Measurements from ENCODE around the gene KIAA0513. TPM values are rescaled to one million over a fixed set of nuclear protein-coding genes. Genes with fewer than 3 reads are reported as not detected.

The KIAA0513 gene
- total RNA-seq, 4 donors from 2014 or later, result 14.8 to 43.4 (median 28.5) TPM

- no peaks in the 10 kb centered on the region for H3K4me1 ChIP-seq
- no peaks in the 10 kb centered on the region for H3K27me3 ChIP-seq
- no peak overlapping the region for H3K27ac ChIP-seq
- H3K9me3 ChIP-seq, result no peaks in the 10 kb centered on the region
- no peak overlapping the region for H3K4me3 ChIP-seq
- no peaks in the 10 kb centered on the region for H3K36me3 ChIP-seq
- 73 to 81% methylated on average over 5 to 9 of the region's 23 CpGs for WGBS, 2 donors (ENCODE audit: low coverage in 1 of 2)
- TF ChIP-seq CTCF (IDR thresholded peaks at IDR 0.05) (no peak), POLR2A (IDR thresholded peaks at IDR 0.05) (no peak), POLR2AphosphoS5 (IDR thresholded peaks at IDR 0.05) (no peak), EP300 (IDR thresholded peaks at IDR 0.05) (no peak)
- no peak for ATAC-seq
Observed at GRCh38 chr16:85103114-85104079, 75.8 kb downstream of the KIAA0513 start.

- TF ChIP-seq POLR2A (IDR thresholded peaks at IDR 0.05), result no peak
- no peak for TF ChIP-seq EP300 (IDR thresholded peaks at IDR 0.05)
- TF ChIP-seq CTCF (IDR thresholded peaks at IDR 0.05), result no peak
- TF ChIP-seq POLR2AphosphoS5 (IDR thresholded peaks at IDR 0.05), result no peak
- H3K9me3 ChIP-seq, result no peaks in the 10 kb centered on the region
- H3K27ac ChIP-seq, result no peak overlapping the region
- no peaks in the 10 kb centered on the region for H3K36me3 ChIP-seq
- no peaks in the 10 kb centered on the region for H3K27me3 ChIP-seq
- no peak overlapping the region for H3K4me3 ChIP-seq
- no peak for ATAC-seq
- 80 to 90% methylated on average over 4 to 5 of the region's 12 CpGs for WGBS, 2 donors (ENCODE audit: low coverage in 1 of 2)
- H3K4me1 ChIP-seq, result no peaks in the 10 kb centered on the region
Observed at GRCh38 chr16:85104147-85104546, 76.6 kb downstream of the KIAA0513 start.

- no peak overlapping the region for H3K4me3 ChIP-seq
- H3K36me3 ChIP-seq, result no peaks in the 10 kb centered on the region
- H3K27ac ChIP-seq, result no peak overlapping the region
- no peaks in the 10 kb centered on the region for H3K9me3 ChIP-seq
- H3K4me1 ChIP-seq, result no peaks in the 10 kb centered on the region
- WGBS, 2 donors (ENCODE audit: low coverage in 1 of 2), result 67 to 70% methylated on average over 2 to 6 of the region's 11 CpGs
- ATAC-seq, result no peak
- no peak for TF ChIP-seq CTCF (IDR thresholded peaks at IDR 0.05)
- no peak for TF ChIP-seq POLR2A (IDR thresholded peaks at IDR 0.05)
- no peak for TF ChIP-seq POLR2AphosphoS5 (IDR thresholded peaks at IDR 0.05)
- TF ChIP-seq EP300 (IDR thresholded peaks at IDR 0.05), result no peak
- no peaks in the 10 kb centered on the region for H3K27me3 ChIP-seq
Observed at GRCh38 chr16:85104821-85105391, 77.3 kb downstream of the KIAA0513 start.

GRCh38 chr16:85105475-85105874 lies 77.9 kb downstream of the KIAA0513 start:
- Histone ChIP-seq H3K36me3 (no peaks in the 10 kb centered on the region), H3K27ac (no peak overlapping the region), H3K27me3 (no peaks in the 10 kb centered on the region), H3K9me3 (no peaks in the 10 kb centered on the region), H3K4me3 (no peak overlapping the region), H3K4me1 (no peaks in the 10 kb centered on the region)
- ATAC-seq, result no peak
- no peak for TF ChIP-seq EP300 (IDR thresholded peaks at IDR 0.05)
- no peak for TF ChIP-seq CTCF (IDR thresholded peaks at IDR 0.05)
- no peak for TF ChIP-seq POLR2AphosphoS5 (IDR thresholded peaks at IDR 0.05)
- no peak for TF ChIP-seq POLR2A (IDR thresholded peaks at IDR 0.05)
- 72 to 93% methylated on average over 3 of the region's 5 CpGs for WGBS, 2 donors (ENCODE audit: low coverage in 1 of 2)
